ENCODE measurements around the gene AVP.

AVP gene

GRCh38 chr20:3092611-3093379 is 8.3 kb upstream of the AVP start:
- peak overlapping the region; percentile 47 for H3K4me3 ChIP-seq (ENCODE audit: low read depth, low read length)
- no peak for TF ChIP-seq CTCF (IDR thresholded peaks at IDR 0.05; ENCODE audit: borderline replicate concordance, insufficient read depth, low read depth, low read length)

- no peak for TF ChIP-seq CTCF (IDR thresholded peaks at IDR 0.05; ENCODE audit: borderline replicate concordance, insufficient read depth, low read depth, low read length)
- H3K4me3 ChIP-seq (ENCODE audit: low read depth, low read length) = no peak overlapping the region
Measured at GRCh38 chr20:3090565-3090964, 6.0 kb upstream of the AVP start.

GRCh38 chr20:3088031-3088430 is 3.5 kb upstream of the AVP start:
- H3K4me3 ChIP-seq (ENCODE audit: low read depth, low read length) = no peak overlapping the region
- TF ChIP-seq CTCF (IDR thresholded peaks at IDR 0.05; ENCODE audit: borderline replicate concordance, insufficient read depth, low read depth, low read length) = no peak

- TF ChIP-seq CTCF (IDR thresholded peaks at IDR 0.05; ENCODE audit: borderline replicate concordance, insufficient read depth, low read depth, low read length) = no peak
Measured at GRCh38 chr20:3085571-3086072, 1.1 kb upstream of the AVP start.

GRCh38 chr20:3084986-3085360 is 449 bp upstream of the AVP start:
- no peak for TF ChIP-seq CTCF (IDR thresholded peaks at IDR 0.05; ENCODE audit: borderline replicate concordance, insufficient read depth, low read depth, low read length)
- H3K4me3 ChIP-seq (ENCODE audit: low read depth, low read length) = no peak overlapping the region

More at GRCh38 chr20:3085571-3086072, 1.1 kb upstream of the AVP start:
- no peak overlapping the region for H3K4me3 ChIP-seq (ENCODE audit: low read depth, low read length)

GRCh38 chr20:3082955-3083952 is 1.3 kb downstream of the AVP start:
- H3K4me3 ChIP-seq (ENCODE audit: low read depth, low read length) = no peak overlapping the region

More at GRCh38 chr20:3082955-3083952, 1.3 kb downstream of the AVP start:
- TF ChIP-seq CTCF (IDR thresholded peaks at IDR 0.05; ENCODE audit: borderline replicate concordance, insufficient read depth, low read depth, low read length) = no peak

Data from GM12875 (cell line).